ENCODE data around the gene LRCH1. TPM values are rescaled to one million over a fixed set of nuclear protein-coding genes. Genes with fewer than 3 reads are reported as not detected.

LRCH1 gene
- total RNA-seq, 1 experiment from 2014 or later = 11.8 TPM

DNA sequence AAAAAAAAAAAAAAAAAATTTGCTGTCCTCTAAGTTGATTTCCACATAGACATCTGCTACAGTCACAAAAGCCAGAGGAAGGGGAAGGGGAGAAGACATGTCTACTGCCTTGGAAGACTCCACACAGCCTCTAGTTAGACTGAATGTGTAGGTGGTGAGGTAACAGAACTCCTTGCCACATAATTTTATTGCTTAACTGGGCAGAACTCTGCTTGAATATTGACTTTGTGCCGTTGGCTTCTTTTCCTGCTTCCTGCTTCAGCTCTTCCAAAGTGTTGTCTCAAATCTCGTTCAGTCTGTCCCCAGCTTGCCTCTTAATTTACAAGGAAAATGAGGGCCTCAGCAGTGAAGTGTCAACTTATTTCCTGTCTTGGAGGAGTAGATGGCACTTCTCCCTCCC lies 206.9 kb downstream of the LRCH1 start:
- Mint-ChIP-seq H3K4me1 (peaks cover 6% of the 10 kb centered on the region), H3K4me3 (no peak overlapping the region), H3K36me3 (0 out of 2 replicates have a peak, but pooled peaks cover 2% of the 10 kb centered on the region), H3K27me3 (ENCODE audit: low read depth) (no peaks in the 10 kb centered on the region), H3K27ac (no peak overlapping the region), H3K9me3 (no peaks in the 10 kb centered on the region)
- ChIA-PET CTCF (no interaction called here), POLR2A (no interaction called here)
- ATAC-seq (no peak), DNase-seq (ENCODE audit: low spot score) (no peak)
- TF ChIP-seq ZNF317 (CRISPR knock-in tag; IDR thresholded peaks at IDR 0.05; ENCODE audit: borderline replicate concordance, low read depth) (no peak), TCF7 (CRISPR knock-in tag; IDR thresholded peaks at IDR 0.05; ENCODE audit: low read depth) (no peak), RELA (CRISPR knock-in tag; IDR thresholded peaks at IDR 0.05; ENCODE audit: borderline replicate concordance) (no peak), KAT7 (CRISPR knock-in tag; IDR thresholded peaks at IDR 0.05; ENCODE audit: borderline replicate concordance) (no peak), PRRX2 (CRISPR knock-in tag; IDR thresholded peaks at IDR 0.05) (no peak), MXD4 (CRISPR knock-in tag; IDR thresholded peaks at IDR 0.05; ENCODE audit: borderline replicate concordance) (no peak)
- TF ChIP-seq, protein P1, sequence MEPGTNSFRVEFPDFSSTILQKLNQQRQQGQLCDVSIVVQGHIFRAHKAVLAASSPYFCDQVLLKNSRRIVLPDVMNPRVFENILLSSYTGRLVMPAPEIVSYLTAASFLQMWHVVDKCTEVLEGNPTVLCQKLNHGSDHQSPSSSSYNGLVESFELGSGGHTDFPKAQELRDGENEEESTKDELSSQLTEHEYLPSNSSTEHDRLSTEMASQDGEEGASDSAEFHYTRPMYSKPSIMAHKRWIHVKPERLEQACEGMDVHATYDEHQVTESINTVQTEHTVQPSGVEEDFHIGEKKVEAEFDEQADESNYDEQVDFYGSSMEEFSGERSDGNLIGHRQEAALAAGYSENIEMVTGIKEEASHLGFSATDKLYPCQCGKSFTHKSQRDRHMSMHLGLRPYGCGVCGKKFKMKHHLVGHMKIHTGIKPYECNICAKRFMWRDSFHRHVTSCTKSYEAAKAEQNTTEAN (CRISPR knock-in tag; IDR thresholded peaks at IDR 0.05) = no peak
- TF ChIP-seq, protein P2, sequence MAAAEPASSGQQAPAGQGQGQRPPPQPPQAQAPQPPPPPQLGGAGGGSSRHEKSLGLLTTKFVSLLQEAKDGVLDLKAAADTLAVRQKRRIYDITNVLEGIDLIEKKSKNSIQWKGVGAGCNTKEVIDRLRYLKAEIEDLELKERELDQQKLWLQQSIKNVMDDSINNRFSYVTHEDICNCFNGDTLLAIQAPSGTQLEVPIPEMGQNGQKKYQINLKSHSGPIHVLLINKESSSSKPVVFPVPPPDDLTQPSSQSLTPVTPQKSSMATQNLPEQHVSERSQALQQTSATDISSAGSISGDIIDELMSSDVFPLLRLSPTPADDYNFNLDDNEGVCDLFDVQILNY (CRISPR knock-in tag; IDR thresholded peaks at IDR 0.05) = no peak

DNA sequence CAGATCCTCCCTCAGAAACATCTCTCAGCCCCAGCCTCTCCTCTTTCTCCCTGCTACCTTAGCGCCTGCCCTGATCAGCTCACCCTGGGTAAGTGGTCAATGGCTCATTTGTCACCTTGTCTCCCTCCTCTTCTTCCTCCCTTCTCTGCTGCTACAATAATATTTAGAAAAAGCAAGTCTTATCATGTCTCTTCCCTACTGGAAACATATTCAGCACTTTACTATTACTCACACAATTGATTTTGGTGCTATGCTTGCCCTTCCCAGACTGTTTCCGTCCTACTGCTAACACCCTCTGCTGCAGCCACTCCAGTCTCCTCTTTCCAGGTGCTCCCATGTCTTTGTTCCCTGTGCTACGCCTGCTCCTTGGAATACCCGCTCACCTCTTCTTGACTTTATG lies 208.2 kb downstream of the LRCH1 start:
- ChIA-PET CTCF (no interaction called here), POLR2A (interaction anchor here (0.6 kb wide), 1 partner anchor 96 kb away, joined by 5 read pairs; no protein-coding TSS in a partner anchor)
- ATAC-seq (no peak), DNase-seq (ENCODE audit: low spot score) (no peak)
- Mint-ChIP-seq H3K27ac (no peak overlapping the region), H3K9me3 (no peaks in the 10 kb centered on the region), H3K36me3 (no peaks in the 10 kb centered on the region), H3K27me3 (ENCODE audit: low read depth) (no peaks in the 10 kb centered on the region), H3K4me3 (no peak overlapping the region), H3K4me1 (peaks cover 6% of the 10 kb centered on the region)
- no peak for TF ChIP-seq ATF1 (CRISPR knock-in tag; IDR thresholded peaks at IDR 0.05)
- no peak for TF ChIP-seq CBFB (CRISPR knock-in tag; IDR thresholded peaks at IDR 0.05; ENCODE audit: low read depth)
- TF ChIP-seq GRHL2 (CRISPR knock-in tag; IDR thresholded peaks at IDR 0.05; ENCODE audit: insufficient replicate concordance, severe bottlenecking) = no peak
- TF ChIP-seq, protein P3, sequence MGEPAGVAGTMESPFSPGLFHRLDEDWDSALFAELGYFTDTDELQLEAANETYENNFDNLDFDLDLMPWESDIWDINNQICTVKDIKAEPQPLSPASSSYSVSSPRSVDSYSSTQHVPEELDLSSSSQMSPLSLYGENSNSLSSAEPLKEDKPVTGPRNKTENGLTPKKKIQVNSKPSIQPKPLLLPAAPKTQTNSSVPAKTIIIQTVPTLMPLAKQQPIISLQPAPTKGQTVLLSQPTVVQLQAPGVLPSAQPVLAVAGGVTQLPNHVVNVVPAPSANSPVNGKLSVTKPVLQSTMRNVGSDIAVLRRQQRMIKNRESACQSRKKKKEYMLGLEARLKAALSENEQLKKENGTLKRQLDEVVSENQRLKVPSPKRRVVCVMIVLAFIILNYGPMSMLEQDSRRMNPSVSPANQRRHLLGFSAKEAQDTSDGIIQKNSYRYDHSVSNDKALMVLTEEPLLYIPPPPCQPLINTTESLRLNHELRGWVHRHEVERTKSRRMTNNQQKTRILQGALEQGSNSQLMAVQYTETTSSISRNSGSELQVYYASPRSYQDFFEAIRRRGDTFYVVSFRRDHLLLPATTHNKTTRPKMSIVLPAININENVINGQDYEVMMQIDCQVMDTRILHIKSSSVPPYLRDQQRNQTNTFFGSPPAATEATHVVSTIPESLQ (CRISPR knock-in tag; IDR thresholded peaks at IDR 0.05) = no peak
- TF ChIP-seq, protein P4, sequence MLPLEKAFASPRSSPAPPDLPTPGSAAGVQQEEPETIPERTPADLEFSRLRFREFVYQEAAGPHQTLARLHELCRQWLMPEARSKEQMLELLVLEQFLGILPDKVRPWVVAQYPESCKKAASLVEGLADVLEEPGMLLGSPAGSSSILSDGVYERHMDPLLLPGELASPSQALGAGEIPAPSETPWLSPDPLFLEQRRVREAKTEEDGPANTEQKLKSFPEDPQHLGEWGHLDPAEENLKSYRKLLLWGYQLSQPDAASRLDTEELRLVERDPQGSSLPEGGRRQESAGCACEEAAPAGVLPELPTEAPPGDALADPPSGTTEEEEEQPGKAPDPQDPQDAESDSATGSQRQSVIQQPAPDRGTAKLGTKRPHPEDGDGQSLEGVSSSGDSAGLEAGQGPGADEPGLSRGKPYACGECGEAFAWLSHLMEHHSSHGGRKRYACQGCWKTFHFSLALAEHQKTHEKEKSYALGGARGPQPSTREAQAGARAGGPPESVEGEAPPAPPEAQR (CRISPR knock-in tag; IDR thresholded peaks at IDR 0.05) = no peak
- TF ChIP-seq NFE2L1 (CRISPR knock-in tag; IDR thresholded peaks at IDR 0.05) = no peak
- TF ChIP-seq, protein P5, sequence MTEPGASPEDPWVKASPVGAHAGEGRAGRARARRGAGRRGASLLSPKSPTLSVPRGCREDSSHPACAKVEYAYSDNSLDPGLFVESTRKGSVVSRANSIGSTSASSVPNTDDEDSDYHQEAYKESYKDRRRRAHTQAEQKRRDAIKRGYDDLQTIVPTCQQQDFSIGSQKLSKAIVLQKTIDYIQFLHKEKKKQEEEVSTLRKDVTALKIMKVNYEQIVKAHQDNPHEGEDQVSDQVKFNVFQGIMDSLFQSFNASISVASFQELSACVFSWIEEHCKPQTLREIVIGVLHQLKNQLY (CRISPR knock-in tag; IDR thresholded peaks at IDR 0.05) = no peak
- TF ChIP-seq FOXJ3 (CRISPR knock-in tag; IDR thresholded peaks at IDR 0.05; ENCODE audit: borderline replicate concordance) = no peak
- TF ChIP-seq ZNF671 (CRISPR knock-in tag; IDR thresholded peaks at IDR 0.05) = no peak
- TF ChIP-seq, protein P6, sequence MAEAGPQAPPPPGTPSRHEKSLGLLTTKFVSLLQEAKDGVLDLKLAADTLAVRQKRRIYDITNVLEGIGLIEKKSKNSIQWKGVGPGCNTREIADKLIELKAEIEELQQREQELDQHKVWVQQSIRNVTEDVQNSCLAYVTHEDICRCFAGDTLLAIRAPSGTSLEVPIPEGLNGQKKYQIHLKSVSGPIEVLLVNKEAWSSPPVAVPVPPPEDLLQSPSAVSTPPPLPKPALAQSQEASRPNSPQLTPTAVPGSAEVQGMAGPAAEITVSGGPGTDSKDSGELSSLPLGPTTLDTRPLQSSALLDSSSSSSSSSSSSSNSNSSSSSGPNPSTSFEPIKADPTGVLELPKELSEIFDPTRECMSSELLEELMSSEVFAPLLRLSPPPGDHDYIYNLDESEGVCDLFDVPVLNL (CRISPR knock-in tag; IDR thresholded peaks at IDR 0.05; ENCODE audit: borderline replicate concordance, low read depth) = no peak
- TF ChIP-seq, protein P7, sequence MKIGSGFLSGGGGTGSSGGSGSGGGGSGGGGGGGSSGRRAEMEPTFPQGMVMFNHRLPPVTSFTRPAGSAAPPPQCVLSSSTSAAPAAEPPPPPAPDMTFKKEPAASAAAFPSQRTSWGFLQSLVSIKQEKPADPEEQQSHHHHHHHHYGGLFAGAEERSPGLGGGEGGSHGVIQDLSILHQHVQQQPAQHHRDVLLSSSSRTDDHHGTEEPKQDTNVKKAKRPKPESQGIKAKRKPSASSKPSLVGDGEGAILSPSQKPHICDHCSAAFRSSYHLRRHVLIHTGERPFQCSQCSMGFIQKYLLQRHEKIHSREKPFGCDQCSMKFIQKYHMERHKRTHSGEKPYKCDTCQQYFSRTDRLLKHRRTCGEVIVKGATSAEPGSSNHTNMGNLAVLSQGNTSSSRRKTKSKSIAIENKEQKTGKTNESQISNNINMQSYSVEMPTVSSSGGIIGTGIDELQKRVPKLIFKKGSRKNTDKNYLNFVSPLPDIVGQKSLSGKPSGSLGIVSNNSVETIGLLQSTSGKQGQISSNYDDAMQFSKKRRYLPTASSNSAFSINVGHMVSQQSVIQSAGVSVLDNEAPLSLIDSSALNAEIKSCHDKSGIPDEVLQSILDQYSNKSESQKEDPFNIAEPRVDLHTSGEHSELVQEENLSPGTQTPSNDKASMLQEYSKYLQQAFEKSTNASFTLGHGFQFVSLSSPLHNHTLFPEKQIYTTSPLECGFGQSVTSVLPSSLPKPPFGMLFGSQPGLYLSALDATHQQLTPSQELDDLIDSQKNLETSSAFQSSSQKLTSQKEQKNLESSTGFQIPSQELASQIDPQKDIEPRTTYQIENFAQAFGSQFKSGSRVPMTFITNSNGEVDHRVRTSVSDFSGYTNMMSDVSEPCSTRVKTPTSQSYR (CRISPR knock-in tag; IDR thresholded peaks at IDR 0.05) = no peak
- no peak for TF ChIP-seq OVOL2 (CRISPR knock-in tag; IDR thresholded peaks at IDR 0.05; ENCODE audit: borderline replicate concordance)
- TF ChIP-seq ZNF121 (CRISPR knock-in tag; IDR thresholded peaks at IDR 0.05) = no peak
- TF ChIP-seq, protein P8, sequence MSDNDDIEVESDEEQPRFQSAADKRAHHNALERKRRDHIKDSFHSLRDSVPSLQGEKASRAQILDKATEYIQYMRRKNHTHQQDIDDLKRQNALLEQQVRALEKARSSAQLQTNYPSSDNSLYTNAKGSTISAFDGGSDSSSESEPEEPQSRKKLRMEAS (CRISPR knock-in tag; IDR thresholded peaks at IDR 0.05) = no peak
